ENCODE measurements around the gene MYO18A.

GRCh38 chr17:29068818-29069217 lies 111.4 kb downstream of the MYO18A start:
- TF ChIP-seq POLR2A (IDR thresholded peaks at IDR 0.05) (no peak), CTCF (IDR thresholded peaks at IDR 0.05) (no peak)
